ENCODE measurements around the gene RSF1.

Gene RSF1

GRCh38 chr11:77747381-77747969 is 73.0 kb downstream of the RSF1 start:
- TF ChIP-seq CTCF (conservative IDR thresholded peaks at IDR 0.05) (no peak), ZFX (IDR thresholded peaks at IDR 0.05) (no peak)
- no peak overlapping the region for H3K27ac ChIP-seq

GRCh38 chr11:77736473-77736872 is 84.0 kb downstream of the RSF1 start:
- H3K27ac ChIP-seq = no peak overlapping the region
- no peak for TF ChIP-seq ZFX (IDR thresholded peaks at IDR 0.05)
- TF ChIP-seq CTCF (conservative IDR thresholded peaks at IDR 0.05) = no peak

- no peak overlapping the region for H3K27ac ChIP-seq
- TF ChIP-seq CTCF (conservative IDR thresholded peaks at IDR 0.05) = no peak
- TF ChIP-seq ZFX (IDR thresholded peaks at IDR 0.05) = no peak
Observed at GRCh38 chr11:77734890-77735289, 85.6 kb downstream of the RSF1 start.

GRCh38 chr11:77732143-77732542 is 88.4 kb downstream of the RSF1 start:
- no peak overlapping the region for H3K27ac ChIP-seq
- TF ChIP-seq CTCF (conservative IDR thresholded peaks at IDR 0.05) (no peak), ZFX (IDR thresholded peaks at IDR 0.05) (no peak)

GRCh38 chr11:77730789-77731188 is 89.7 kb downstream of the RSF1 start:
- H3K27ac ChIP-seq = no peak overlapping the region
- no peak for TF ChIP-seq CTCF (conservative IDR thresholded peaks at IDR 0.05)
- no peak for TF ChIP-seq ZFX (IDR thresholded peaks at IDR 0.05)

- TF ChIP-seq CTCF (conservative IDR thresholded peaks at IDR 0.05) (no peak), ZFX (IDR thresholded peaks at IDR 0.05) (no peak)
- no peak overlapping the region for H3K27ac ChIP-seq
Observed at GRCh38 chr11:77729063-77729462, 91.5 kb downstream of the RSF1 start.

GRCh38 chr11:77728203-77728786 is 92.2 kb downstream of the RSF1 start:
- TF ChIP-seq ZFX (IDR thresholded peaks at IDR 0.05) (no peak), CTCF (conservative IDR thresholded peaks at IDR 0.05) (no peak)
- H3K27ac ChIP-seq = no peak overlapping the region

Data from C4-2B (cell line).